Stimulated activated CD4-positive, alpha-beta T cell treated with anti-CD3 and anti-CD28 coated beads, Interleukin-15, amount 100 ng/mL, for 24 hours (primary cell): ENCODE results near the gene ZNF782.
"Not testable (repeated sequence)": the region's sequence is repeated elsewhere in the genome, so short reads cannot be mapped to it uniquely, and the experiment has no call there.

Source experiments
- DNase-seq: peaks from one replicate; pipeline ENCODE4 v3.0.0-alpha.2; 2020

The ZNF782 gene

DNA sequence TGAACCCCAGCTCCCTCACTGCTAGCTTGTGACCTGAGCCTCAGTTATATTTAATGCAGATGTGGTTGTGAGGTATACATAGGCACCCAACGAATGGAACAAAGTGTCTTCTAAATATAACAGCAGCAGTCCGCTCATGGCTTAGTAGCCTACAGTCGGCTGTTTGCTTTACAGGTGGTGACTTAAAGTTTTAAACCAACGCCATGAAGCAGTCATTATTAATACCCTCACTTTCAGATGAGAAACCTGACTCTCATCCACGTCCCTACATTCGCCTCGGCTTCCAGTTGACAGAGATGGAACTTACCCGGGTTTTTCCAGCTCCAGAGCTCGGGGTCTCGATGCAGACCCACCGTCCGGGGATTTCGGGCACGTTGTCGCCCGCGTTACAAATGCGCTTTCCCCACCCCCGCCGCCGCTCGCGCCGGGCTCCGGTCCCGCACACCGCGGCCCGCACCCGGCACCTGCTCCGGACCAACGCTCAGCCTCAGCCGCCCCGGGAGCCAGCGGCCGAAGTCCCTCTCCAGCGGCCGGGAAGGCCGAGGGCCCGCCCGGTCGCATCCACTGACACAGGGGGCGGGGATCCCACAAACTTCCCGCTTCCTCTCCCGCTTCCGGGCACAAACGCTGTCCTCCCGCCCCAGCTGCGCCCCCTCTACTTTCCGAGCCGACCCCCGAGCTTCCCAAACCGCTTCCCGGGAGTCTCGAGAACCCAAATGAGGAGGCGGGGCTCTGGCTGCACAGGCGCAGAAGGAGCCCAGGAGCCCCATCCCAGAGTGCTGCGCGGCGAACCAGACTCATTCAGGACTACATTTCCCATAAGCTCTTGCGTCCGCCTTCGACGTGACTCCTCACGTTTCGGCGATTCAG is at the start of gene ZNF782:
ZNF782 (minus strand) TSS at position 734 of the 870 bp plus-strand sequence. CDS start 2,553 bp downstream, outside the sequence.
- peak; percentile 90 for DNase-seq

DNA sequence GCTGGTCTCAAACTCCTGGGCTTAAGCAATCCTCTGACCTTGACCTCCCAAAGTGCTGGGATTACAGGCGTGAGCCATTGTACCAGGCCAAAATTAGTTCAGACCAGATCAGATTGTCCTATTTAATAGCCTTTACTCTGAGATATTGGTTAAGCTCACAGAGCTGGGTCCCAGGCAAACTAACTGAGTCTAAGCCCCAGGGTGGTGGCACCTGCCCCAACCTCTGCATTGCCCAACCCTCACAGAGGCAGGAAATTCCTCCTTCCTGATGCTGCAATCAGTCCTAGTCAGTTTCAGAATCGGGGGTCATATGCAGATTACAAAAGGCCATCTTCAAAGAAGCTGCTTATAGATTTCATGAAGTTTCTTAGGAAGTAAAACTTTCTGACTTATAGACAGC is 45.7 kb upstream of the ZNF782 start:
- not testable (repeated sequence) for DNase-seq

DNA sequence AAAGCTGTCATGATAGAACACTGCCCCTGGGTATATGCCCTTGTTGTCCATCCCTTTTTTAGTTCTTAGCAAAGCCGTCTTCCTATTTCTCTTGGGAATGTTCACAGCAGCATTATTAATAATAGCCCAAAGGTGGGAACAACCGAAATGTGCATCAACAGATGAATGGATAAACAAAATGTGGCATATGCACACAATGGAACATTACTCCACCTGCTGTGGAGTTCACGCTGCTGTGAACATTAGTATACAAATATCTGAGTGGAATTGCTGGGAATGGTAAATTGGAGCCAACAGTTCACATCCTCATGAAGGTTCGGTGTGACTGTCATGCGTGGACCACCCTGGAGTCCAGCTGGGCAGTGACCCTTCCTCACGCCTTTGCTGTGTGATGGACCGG is 37.8 kb upstream of the ZNF782 start:
- DNase-seq = no peak

GRCh38 chr9:96888591-96888990 is 34.3 kb upstream of the ZNF782 start:
- DNase-seq = no peak

GRCh38 chr9:96885424-96885823 is 31.1 kb upstream of the ZNF782 start:
- no peak for DNase-seq

DNA sequence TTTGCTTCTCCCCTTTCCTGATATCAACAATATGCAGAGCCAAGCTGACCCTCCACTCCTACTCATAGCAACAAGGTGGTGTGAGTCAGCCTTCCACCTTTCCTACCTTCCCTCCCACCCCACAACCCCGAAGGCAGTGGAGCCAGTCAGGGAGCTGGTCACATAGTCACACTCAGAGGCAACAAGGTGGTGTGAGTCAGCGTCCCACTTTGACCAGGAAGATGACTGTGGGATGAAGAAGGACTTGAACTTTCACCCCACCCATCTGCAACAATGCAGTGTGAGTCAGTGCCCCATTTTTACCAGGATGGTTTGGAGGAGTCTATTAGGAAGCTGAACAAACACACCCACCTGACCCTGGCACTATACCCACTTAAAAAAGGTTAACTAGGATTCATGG is 30.1 kb upstream of the ZNF782 start:
- no peak for DNase-seq

DNA sequence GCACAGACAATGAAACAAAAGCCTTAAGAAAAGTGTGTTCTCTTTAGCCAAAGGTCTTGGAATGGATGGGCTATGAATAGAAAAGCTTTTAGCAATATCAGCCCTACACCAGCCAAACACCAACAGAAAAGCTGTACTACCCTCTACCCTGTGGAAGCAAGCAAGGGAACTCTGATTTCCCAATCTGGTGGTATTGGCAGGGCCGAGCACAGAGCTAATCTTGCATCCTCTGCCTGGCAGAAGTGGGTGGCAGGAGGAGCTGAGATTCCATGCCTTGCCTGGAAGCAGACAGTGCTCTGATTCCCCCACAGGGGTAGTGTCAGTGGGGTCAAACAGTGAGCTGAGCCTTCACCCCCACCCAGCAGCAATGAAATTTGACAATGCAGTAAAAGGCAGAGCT is 29.6 kb upstream of the ZNF782 start:
- DNase-seq = no peak

- DNase-seq = no peak
Observed at GRCh38 chr9:96877269-96877668, 23.0 kb upstream of the ZNF782 start.

- DNase-seq = peak; percentile 70
Observed at GRCh38 chr9:96875461-96876142, 21.3 kb upstream of the ZNF782 start.

- peak; percentile 32 for DNase-seq
Observed at GRCh38 chr9:96874947-96875460, 20.7 kb upstream of the ZNF782 start.

GRCh38 chr9:96874201-96874785 is 20.0 kb upstream of the ZNF782 start:
- DNase-seq = no peak

- no peak for DNase-seq
Observed at GRCh38 chr9:96871176-96871575, 16.9 kb upstream of the ZNF782 start.

DNA sequence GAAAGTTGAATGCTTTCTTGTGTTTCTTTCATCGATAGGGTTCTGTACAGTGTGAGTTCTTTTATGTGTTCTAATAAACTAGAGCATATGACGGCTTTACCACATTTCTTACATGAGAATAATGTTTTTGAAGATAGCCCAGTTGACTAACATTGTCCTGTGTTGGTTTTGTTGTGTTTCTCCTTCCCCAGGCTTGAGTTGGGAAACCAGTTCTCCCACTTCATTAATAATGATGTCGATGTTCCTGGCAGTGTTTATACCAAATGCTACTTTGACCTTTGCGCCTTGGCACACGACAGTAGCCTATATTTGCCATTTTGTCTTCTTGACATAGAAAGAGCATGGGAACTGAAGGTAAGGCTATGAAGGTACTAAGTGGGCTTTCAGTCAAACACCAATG is 14.4 kb upstream of the ZNF782 start:
- DNase-seq = no peak

DNA sequence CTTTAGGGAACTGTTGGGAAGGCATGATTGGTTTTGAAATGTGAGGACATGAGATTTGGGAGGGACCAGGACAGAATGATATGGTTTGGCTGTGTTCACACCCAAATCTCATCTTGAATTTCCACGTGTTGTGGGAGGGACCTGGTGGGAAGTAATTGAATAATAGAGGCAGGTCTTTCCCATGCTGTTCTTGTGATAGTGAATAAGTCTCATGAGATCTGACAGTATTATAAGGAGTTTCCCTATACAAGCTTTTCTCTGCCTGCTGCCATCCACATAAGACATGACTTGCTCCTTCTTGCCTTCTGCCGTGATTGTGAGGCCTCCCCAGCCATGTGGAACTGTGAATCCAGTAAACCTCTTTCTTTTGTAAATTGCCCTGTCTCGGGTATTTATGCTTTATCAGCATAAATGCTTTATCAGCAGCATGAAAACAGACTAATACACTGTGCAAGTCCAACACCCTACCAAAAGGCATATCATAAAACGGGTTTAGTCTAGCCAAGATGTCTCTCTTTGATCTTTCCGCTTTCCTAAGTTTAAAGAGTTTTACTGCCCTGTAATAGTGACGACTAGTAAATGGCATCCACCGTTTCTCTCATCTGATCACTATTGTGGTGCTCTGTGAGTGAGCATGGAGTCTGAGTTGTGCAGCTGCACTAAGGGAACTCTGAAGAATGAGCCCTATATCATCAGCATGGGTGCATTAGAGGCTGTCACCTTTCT is 12.9 kb upstream of the ZNF782 start:
- DNase-seq = no peak

GRCh38 chr9:96865240-96865639 is 10.9 kb upstream of the ZNF782 start:
- not testable (repeated sequence) for DNase-seq

- no peak for DNase-seq
Observed at GRCh38 chr9:96859461-96860198, 5.3 kb upstream of the ZNF782 start.

GRCh38 chr9:96858670-96859069 is 4.4 kb upstream of the ZNF782 start:
- no peak for DNase-seq

DNA sequence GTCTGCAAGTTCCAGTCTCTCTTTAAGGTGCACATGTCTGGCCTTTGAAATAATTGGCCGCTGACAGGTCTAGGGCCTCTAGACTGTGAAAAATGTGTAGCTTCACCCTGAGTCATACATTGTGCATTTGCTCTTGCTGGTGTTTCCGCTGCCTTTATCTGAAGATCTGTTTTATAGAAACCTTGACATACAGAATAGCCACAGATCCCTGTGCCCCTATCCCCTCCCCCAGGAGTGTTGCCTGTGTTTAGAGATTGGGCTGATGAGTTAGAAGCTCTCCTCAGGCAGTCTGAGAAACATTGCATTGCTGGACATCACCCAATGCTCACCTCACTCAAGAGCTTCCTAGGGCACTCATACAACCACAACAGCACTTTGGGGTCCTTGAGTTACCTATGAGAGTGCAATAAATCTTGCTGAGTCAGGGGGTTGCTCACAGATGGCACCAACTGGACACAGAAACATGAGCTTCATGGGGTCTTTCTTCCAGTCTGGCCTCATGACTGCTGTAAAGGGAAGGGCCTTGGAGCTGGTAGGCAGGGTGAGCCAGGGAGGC is 3.8 kb upstream of the ZNF782 start:
- DNase-seq = no peak

DNA sequence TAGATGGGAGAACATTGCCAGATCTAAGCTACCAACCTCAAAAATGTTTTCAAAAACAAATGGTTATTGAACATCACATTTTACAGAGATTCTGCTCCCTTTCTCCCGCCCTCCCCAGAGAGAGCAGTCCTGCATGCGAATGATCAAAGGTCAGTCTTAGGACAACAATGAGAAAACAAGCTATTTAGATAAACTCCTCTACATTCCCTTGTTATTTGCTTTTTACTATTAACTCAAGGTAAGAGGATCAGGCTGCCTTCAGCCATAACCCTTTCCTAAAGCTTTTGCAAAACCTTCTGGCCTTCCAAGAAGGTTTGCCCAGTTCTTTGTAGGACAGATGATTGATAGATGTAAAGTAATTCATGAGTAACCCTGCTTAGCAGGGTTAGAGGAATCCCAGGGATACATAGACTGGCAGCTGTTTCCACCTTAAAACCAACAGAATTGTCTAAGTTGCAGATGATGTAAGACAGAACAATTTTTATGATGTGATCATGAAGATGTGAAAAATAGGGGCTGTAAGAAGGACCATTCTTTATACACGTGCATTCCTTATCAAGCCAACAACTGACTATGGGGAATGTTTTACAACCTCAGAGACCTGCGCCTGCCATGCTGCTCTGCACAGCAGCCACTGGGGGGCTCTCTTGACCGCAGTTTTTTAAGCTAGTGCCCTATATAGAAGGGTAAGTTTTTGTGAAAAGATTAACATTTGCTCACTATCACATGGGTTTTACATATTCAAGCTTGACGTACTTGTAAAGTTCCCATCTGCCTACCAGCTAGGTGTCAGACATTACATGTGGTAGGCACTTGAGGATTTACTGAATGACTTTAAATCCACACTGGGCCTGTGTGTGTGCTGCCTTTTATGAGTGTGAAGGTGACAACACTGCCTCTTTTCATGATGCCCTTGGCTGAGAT is 2.3 kb upstream of the ZNF782 start:
- peak; percentile 78 for DNase-seq

- no peak for DNase-seq
Observed at GRCh38 chr9:96854651-96855273, 448 bp upstream of the ZNF782 start.
